CD4-positive, alpha-beta T cell (primary cell): Measurements from ENCODE around the gene MYO1D. TPM values are rescaled to one million over a fixed set of nuclear protein-coding genes. Genes with fewer than 3 reads are reported as not detected.

Experiments used
- ATAC-seq: fragments of 200-7000 bp; cut with Tn5 transposase; one replicate; pipeline ENCODE4 v1.10.0; 2022; ENCODE audit warnings: mild to moderate bottlenecking; ENCODE audit not compliant: poor library complexity
- CTCF ChIA-PET: fragments of 350-600 bp; sonication (Branson Sonifier 250); formaldehyde crosslinking; loops from one replicate; lab custom pipeline; 2021; ENCODE audit warnings: antibody characterized with exemption, inconsistent platforms; lab: Charles Lee
- POLR2A ChIA-PET: fragments of 350-600 bp; sonication (Branson Sonifier 250); formaldehyde crosslinking; loops from one replicate; lab custom pipeline; 2021; ENCODE audit warnings: antibody characterized with exemption, inconsistent platforms; lab: Charles Lee
- DNase-seq, 14 experiments: peaks; one replicate each; pipeline ENCODE4 v3.0.0-alpha.2; 2013 to 2020; ENCODE audit warnings: mixed read lengths in 2 of 14
- H3K27ac ChIP-seq, 2 donors: one replicate each; pipeline versions ENCODE4 v1.5.1 to v1.7.0; 2013; ENCODE audit warnings: low read length in 2 of 2, low read depth in 1 of 2, mild to moderate bottlenecking in 1 of 2
- H3K27me3 ChIP-seq, 2 experiments: 1 replicate in 1 of 2; 2 replicates in 1 of 2; pipeline versions ENCODE4 v1.6.1 to v1.7.0; 2013; ENCODE audit warnings: low read length in 2 of 2, control low read depth in 1 of 2, mild to moderate bottlenecking in 1 of 2, moderate library complexity in 1 of 2; ENCODE audit not compliant: insufficient read depth in 2 of 2, control insufficient read depth in 1 of 2
- H3K36me3 ChIP-seq: one replicate; pipeline ENCODE4 v1.6.1; 2013; ENCODE audit warnings: low read length, control low read depth; ENCODE audit not compliant: insufficient read depth
- H3K4me1 ChIP-seq: one replicate; pipeline ENCODE4 v1.6.1; 2013; ENCODE audit warnings: low read length, control low read depth; ENCODE audit not compliant: insufficient read depth
- H3K4me3 ChIP-seq: one replicate; pipeline ENCODE4 v1.5.1; 2013; ENCODE audit warnings: mild to moderate bottlenecking, low read length, moderate library complexity
- H3K9me3 ChIP-seq, 2 experiments: 1 replicate in 1 of 2; 2 replicates in 1 of 2; pipeline versions ENCODE4 v1.6.1 to v1.7.0; 2013; ENCODE audit warnings: low read length in 2 of 2, mild to moderate bottlenecking in 2 of 2, control low read depth in 1 of 2, moderate library complexity in 1 of 2; ENCODE audit not compliant: control insufficient read depth in 1 of 2, insufficient read depth in 1 of 2
- H3K27ac Mint-ChIP-seq: one replicate; pipeline ENCODE4 v1.8.0; 2020; ENCODE audit warnings: mixed read lengths
- H3K27me3 Mint-ChIP-seq: one replicate; pipeline ENCODE4 v1.8.0; 2021; ENCODE audit warnings: mixed read lengths
- H3K36me3 Mint-ChIP-seq: one replicate; pipeline ENCODE4 v1.8.0; 2021; ENCODE audit warnings: low read depth, mixed read lengths
- H3K4me1 Mint-ChIP-seq: one replicate; pipeline ENCODE4 v1.8.0; 2021; ENCODE audit warnings: low read depth, mixed read lengths
- H3K4me3 Mint-ChIP-seq: one replicate; pipeline ENCODE4 v1.8.0; 2020; ENCODE audit warnings: mild to moderate bottlenecking, mixed read lengths
- H3K9me3 Mint-ChIP-seq: one replicate; pipeline ENCODE4 v1.8.0; 2020; ENCODE audit warnings: mixed read lengths
- CTCF ChIP-seq: fragments of 200-600 bp; IDR thresholded peaks from one replicate; pipeline ENCODE4 v1.8.0; 2022; ENCODE audit warnings: antibody characterized with exemption, mild to moderate bottlenecking
- intact Hi-C, 2 experiments: fragments of 100-400 bp; cut with DNase I in 1 of 2; cut with micrococcal nuclease in 1 of 2; formaldehyde crosslinking; loops; one replicate each; pipeline versions ENCODE4 v1.15.1 to v1.9.0; 2023 to 2025; cut with DNase I, micrococcal nuclease
- total RNA-seq, 174 experiments: library from RNA in 2 of 174; stranded (reverse) in 2 of 174; gene quantifications; one replicate each; pipeline ENCODE4 v1.2.3 and lab custom pipeline; 2021 to 2026

Gene MYO1D
- total RNA-seq, 2 experiments from 2014 or later, result 5.8 to 6.4 TPM

GRCh38 chr17:32747856-32748255, 129.1 kb downstream of the MYO1D start:
- Mint-ChIP-seq H3K4me1 (no peaks in the 10 kb centered on the region), H3K4me3 (no peak overlapping the region), H3K27me3 (no peaks in the 10 kb centered on the region), H3K9me3 (no peaks in the 10 kb centered on the region), H3K36me3 (no peaks in the 10 kb centered on the region), H3K27ac (no peak overlapping the region)
- intact Hi-C loops, result no loop called here
- CTCF ChIA-PET, result no interaction called here
- POLR2A ChIA-PET, result no interaction called here
- no peak for TF ChIP-seq CTCF
- H3K27me3 ChIP-seq, result no peaks in the 10 kb centered on the region
- no peaks in the 10 kb centered on the region for H3K9me3 ChIP-seq
- no peaks in the 10 kb centered on the region for H3K36me3 ChIP-seq
- H3K27ac ChIP-seq, result no peak overlapping the region
- DNase-seq (no peak), ATAC-seq (no peak)
- no peak overlapping the region for H3K4me3 ChIP-seq
- no peaks in the 10 kb centered on the region for H3K4me1 ChIP-seq

- Mint-ChIP-seq H3K4me3 (no peak overlapping the region), H3K27ac (no peak overlapping the region), H3K27me3 (no peaks in the 10 kb centered on the region), H3K9me3 (no peaks in the 10 kb centered on the region), H3K4me1 (no peaks in the 10 kb centered on the region), H3K36me3 (no peaks in the 10 kb centered on the region)
- H3K4me1 ChIP-seq, result no peaks in the 10 kb centered on the region
- no peak overlapping the region for H3K27ac ChIP-seq
- ChIA-PET POLR2A (no interaction called here), CTCF (interaction anchor here (1.3 kb wide), 1 partner anchor 285 kb away, joined by 3 read pairs; no protein-coding TSS in a partner anchor)
- H3K27me3 ChIP-seq, result no peaks in the 10 kb centered on the region
- intact Hi-C loops, result no loop called here
- no peak for ATAC-seq
- TF ChIP-seq CTCF, result no peak
- H3K4me3 ChIP-seq, result no peak overlapping the region
- DNase-seq, result peak in 2 of 14 experiments; percentile 15 to 26
- no peaks in the 10 kb centered on the region for H3K36me3 ChIP-seq
- no peaks in the 10 kb centered on the region for H3K9me3 ChIP-seq
Measured at GRCh38 chr17:32746698-32747097, 130.2 kb downstream of the MYO1D start.

- H3K4me3 ChIP-seq, result no peak overlapping the region
- no peaks in the 10 kb centered on the region for H3K9me3 ChIP-seq
- ChIA-PET POLR2A (no interaction called here), CTCF (interaction anchor here (1.3 kb wide), 1 partner anchor 284 kb away, joined by 3 read pairs; no protein-coding TSS in a partner anchor)
- no peaks in the 10 kb centered on the region for H3K9me3 Mint-ChIP-seq
- no peaks in the 10 kb centered on the region for H3K4me1 ChIP-seq
- no peak for TF ChIP-seq CTCF
- H3K27ac ChIP-seq, result no peak overlapping the region
- H3K27me3 ChIP-seq, result no peaks in the 10 kb centered on the region
- no peaks in the 10 kb centered on the region for H3K36me3 Mint-ChIP-seq
- intact Hi-C loops, result no loop called here
- no peaks in the 10 kb centered on the region for H3K27me3 Mint-ChIP-seq
- DNase-seq, result no peak
- H3K4me3 Mint-ChIP-seq, result no peak overlapping the region
- no peak overlapping the region for H3K27ac Mint-ChIP-seq
- no peak for ATAC-seq
- H3K4me1 Mint-ChIP-seq, result no peaks in the 10 kb centered on the region
- no peaks in the 10 kb centered on the region for H3K36me3 ChIP-seq
Measured at GRCh38 chr17:32746280-32746679, 130.6 kb downstream of the MYO1D start.
